Glomerular visceral epithelial cell (primary cell): ENCODE results near the gene LRRC49.
"Not testable (repeated sequence)": the region's sequence is repeated elsewhere in the genome, so short reads cannot be mapped to it uniquely, and the experiment has no call there.

Experiments used
- DNase-seq: peaks from one replicate; pipeline ENCODE4 v3.0.0-alpha.2; 2016; ENCODE audit errors: extremely low spot score

The LRRC49 gene

DNA sequence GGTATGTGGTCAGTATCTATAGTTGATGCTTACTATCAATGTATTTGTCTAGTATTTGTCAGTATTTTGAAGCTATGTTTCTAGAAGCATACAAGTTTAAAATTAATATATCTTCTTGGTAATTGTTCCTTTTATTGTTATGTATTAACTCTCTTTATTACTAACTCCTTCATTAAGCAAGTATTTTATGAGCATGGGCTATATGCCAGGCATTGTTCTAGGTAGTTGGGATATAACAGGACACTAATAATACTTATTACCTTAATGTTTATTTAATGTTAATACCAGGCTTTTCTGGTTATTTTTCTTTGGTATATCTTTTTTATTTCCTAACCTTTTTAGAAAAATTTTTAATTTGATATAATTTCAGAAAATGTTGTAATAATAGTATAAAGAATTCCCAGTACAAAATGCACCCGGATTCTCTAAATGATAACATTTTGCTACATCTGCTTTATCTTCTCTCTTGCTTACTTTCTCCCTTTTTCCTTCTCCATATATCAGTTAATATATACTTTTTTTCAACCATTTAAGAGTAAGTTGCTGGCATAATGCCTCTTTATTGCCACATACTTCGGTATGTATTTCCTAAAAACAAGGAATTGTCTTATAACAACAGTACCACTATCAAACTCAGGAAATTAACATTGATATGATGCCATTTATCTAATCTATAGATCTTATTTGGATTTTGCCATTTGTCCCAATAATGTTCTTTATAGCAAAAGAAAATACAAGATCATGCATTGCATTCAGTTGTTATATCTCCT lies 30.9 kb downstream of the LRRC49 start:
- DNase-seq: no peak

DNA sequence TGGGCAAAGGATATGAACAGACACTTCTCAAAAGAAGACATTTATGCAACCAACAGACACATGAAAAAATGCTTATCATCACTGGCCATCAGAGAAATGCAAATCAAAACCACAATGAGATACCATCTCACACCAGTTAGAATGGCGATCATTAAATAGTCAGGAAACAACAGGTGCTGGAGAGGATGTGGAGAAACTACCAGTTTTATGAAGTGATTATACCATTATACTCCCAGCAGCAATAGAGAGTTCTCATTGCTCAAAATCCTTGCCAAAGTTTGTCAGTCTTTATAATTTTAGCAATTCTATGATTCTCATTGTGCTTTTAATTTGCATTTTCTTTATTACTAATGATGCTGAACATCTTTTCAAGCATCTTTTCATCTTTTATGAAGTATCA lies 34.3 kb downstream of the LRRC49 start:
- DNase-seq: not testable (repeated sequence)

DNA sequence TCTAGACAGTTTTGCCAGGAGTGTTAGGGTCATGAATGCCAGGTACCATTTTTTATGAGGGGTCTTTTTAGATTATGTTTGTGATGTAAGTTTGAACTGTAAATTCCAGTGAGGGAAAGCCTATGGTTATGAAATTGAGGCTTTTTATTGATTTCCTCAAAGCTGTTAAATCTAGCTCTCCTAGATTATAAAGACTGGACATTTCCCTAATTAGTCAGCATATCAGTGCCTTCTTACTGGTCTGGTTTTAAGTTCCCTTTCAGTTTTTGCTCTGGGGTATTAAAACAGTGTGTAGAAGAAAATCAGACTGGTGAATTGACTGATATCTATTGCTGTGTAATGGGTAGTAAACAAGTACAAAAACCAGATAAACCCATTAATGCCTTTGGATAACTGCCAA lies 39.2 kb downstream of the LRRC49 start:
- DNase-seq: no peak

DNA sequence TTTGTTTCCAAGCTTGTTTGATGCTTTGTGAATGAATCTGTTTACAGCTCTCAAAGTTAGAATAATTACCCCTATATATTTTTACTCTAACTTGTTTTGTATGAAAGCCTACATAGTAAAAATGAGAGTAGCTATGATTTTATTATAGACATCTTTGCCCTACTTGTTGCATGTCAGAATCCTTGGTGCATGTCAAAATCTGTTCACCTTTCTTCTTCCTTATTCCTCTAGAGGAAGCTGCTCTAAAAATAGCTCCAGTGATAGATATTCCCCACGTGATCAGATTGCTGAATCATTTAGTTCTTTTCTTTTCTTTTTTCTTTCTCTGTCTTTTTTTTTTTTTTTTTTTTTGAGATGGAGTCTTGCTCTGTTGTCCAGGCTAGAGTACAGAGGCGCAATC lies 39.8 kb downstream of the LRRC49 start:
- no peak for DNase-seq

DNA sequence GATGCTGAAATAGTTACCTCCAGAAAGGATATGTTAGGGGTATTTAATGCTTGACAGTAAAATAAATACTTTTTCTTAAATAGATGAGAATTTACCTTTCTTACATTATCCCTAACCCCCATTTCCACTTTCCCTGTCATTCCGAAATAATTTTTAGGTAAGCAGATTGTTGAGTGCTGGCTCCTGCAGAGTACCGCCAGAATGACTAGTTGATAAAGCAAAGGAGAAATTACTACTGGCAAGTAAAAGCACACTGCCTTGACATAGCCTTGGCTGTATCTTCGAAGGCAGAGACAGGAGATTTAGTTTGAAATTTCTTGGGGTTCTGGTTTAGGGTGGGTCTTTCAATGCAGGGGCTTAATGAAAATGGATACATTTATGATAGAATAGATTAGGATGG lies 40.8 kb downstream of the LRRC49 start:
- DNase-seq: no peak

DNA sequence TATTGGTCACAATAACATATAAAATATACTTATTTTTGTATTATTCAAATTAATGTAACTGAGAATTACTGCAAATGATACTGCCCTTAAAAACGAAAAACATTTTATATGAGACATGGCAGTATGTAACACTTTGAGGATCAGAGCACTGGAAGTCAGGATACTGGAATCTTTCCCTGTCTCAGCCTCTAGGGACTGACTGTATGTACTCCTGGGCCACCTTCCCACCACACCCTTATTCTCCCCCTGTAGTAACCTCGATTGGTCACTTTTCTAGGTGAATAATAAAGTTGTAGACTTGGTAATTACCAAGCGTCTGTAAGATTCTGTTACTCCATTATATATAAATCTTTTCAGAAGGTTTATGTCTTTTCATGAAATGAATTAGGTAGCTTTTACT lies 43.0 kb downstream of the LRRC49 start:
- no peak for DNase-seq

DNA sequence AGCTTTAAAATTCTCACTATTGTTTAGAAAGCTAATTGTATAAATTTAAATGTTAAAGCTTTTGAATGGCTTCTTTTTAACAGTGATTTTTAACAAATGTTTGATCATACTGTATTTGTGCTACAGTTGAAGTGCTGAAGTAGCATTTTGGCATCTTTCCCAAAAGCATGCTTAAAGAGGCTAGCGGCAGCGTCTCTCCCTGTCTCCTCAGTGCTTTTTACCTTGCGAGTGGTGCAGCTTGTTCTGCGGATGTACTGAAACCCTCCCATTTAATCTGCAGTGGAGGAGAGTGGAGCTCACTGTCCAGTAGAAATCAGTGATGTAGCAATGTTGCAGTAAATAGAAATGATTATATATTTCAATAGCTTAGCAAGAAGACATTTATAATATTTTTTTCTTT lies 43.7 kb downstream of the LRRC49 start:
- no peak for DNase-seq

DNA sequence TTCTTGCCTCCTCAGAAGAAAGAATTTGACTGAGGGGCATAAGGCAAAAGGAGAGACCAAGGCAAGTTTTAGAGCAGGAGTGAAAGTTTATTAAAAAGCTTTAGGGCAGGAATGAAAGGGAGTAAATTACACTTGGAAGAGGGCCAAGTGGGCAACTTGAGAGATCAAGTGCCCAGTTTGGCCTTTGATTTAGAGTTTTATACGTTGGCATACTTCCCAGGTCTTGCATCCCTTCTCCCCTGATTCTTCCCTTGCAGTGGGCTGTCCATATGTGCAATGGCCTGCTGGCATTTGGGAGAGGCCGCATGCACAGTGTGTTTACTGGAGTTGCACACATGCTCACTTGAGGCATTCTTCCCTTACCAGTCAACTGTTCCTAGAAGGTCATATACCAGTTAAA lies 50.7 kb downstream of the LRRC49 start:
- not testable (repeated sequence) for DNase-seq

DNA sequence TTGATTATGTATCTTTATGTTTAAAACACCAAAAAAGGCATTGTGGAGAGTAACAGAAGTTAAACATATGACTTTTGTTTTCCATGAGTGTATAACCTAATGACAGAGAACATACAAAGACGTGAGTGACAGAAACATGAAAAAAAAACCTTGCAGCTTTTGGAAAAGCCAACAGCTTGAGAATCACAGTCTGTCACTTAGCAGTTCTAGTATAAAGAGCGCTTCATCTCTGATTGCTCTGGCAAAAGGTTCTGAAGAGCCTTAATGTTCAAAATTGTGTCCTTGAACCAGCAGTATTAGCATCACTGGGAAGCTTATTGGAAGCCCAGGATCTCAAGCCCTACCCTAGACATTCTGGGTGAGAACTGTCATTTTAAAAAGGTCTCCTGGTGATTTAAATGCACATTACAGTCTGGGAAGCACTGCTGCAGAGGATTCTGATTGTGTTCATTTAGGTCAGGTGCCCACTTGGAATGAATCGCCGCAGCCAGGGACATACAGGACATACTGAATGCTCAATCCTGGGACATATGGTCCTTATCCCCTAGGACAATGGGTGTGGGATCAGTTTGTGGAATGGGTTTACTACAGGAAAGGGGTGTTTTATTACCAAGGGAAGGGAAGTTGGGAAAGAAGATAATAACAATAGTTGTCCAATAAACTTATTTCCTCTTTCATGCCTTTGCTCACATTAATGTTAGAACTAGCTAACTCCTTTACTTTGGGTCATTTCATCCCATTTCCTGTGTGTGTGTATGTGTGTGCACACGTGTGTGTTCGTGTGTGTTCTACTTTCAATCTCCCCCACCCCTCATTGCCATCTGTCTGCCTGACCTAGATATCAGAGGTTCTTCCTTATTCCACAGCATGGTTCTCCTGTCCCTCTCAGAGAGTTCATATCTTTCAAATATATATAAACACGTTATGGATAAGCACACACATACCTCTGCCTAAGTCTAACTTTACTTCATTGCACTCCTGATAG lies 55.0 kb downstream of the LRRC49 start:
- DNase-seq: no peak

DNA sequence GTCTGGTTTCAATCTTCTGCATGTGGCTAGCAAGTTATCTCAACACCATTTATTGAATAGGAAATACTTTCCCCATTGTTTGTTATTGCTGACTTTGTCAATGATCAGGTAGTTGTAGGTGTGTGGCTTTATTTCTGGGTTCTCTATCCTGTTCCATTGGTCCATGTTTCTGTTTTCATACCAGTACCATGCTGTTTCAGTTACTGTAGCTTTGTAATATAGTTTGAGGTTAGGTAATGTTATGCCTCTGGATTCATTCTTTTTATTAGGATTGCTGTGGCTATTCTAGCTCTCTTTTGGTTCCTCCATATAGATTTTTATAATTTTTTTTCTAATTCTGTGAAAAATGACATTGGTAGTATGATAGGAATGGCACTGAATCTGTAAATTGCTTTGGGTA lies 58.3 kb downstream of the LRRC49 start:
- DNase-seq: no peak

DNA sequence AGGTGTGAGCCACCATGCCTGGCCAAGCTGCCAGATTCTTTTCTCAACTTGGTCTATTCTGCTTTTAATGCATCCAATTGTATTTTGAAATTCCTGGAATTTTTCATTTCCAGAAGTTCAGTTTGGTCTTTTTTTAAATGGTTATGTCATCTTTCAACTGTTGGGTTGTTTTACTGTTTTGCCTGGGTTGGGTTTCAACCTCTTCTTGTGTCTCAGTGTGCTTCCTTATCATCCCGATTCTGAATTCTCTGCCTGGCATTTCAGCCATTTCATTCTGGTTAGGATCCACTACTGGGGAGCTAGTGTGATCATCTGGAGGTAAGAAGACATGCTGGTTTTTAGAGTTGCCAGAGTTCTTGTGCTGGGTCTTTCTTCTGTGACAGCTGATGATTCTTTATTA lies 61.5 kb downstream of the LRRC49 start:
- no peak for DNase-seq

DNA sequence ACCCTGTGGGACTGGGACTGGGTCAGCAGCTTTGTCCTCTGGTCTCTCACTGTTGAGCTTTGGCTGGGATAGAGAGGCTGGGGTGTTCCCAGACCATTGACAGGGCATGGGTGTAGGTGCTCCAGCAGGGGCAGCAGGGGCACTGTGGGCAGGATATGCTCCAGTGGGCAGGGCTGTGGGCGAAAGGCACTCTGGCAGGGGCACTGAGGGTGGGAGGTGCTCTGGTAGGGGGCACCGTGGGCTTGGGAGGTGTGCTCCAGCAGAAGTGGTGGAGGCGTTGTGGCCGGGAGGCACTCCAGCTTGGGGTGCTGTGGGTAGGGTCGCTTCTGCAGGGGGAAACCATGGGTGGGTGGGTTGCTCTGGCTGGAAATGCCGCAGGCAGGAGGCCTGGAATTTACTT lies 62.1 kb downstream of the LRRC49 start:
- no peak for DNase-seq

DNA sequence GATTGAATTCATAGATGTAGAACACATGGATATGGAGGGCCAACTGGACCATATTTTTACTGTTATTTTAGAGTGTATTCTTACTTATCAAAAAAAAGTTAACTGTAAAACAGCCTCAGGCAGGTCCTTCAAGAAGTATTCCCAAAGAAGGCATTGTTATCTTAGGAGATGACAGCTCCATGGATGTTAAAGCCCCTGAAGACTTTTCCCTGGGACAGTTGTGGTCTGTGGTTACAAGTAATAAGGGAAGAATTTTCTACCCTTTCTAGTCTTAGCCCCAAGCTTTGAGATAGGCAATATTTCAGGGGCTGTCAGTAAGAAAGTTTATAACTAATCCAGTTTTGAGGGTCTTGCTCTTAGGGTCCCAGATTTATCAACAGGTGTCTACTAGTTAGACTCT lies 62.5 kb downstream of the LRRC49 start:
- DNase-seq: peak; percentile 67

DNA sequence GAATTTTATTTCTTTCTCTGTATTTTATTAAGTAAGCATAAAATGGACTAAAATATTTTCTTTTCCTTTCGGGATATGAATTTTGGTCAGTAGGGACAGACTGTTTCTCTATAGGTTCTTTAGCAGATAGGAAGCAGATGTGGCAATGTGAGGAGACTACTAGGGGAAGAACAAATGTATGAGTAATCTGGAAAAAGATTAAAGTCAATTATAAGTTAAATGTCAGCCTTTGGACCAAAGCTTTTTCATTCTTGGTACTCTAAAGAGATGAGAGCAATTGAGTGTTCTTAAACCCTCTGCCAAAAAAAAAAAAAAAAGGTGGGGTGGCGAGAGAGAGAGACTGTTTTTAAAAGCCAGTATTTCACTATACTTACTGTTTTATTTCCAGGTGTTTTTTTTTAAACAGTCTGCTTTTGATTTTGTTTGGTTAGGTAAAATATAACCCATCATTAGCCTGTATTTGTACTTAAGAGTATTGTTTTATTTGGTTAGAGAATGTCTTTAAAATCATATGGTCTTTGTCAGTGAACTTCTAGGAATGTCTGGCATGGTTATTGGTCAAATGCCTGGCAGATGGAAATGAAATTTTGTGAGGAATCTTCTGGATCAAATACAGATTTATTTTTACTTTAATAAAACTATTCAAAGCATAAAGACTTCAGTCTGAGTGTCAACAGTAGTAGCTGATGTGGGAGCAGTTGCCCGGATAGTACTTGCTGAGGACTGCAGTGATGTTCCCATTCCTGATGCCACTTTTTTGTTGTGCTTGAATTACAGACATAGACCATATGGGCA lies 63.8 kb downstream of the LRRC49 start:
- no peak for DNase-seq

DNA sequence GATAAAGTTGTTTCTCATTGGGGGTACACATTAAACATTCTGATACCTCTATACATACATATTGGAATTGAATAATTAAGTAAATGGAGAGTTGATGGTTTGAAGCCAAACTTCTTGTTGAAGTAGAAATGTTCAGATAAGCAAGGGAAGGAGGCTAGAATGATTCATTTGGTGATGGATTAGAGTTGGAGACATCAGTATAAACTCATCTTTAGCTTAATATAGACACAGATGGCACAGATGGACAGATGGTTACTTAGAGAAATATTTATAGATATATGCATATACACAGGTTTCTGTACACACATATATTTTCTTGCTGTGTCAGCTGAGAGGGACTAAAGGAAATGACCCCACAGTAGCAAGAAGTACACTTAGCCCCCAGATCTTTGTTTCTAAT lies 69.5 kb downstream of the LRRC49 start:
- no peak for DNase-seq

DNA sequence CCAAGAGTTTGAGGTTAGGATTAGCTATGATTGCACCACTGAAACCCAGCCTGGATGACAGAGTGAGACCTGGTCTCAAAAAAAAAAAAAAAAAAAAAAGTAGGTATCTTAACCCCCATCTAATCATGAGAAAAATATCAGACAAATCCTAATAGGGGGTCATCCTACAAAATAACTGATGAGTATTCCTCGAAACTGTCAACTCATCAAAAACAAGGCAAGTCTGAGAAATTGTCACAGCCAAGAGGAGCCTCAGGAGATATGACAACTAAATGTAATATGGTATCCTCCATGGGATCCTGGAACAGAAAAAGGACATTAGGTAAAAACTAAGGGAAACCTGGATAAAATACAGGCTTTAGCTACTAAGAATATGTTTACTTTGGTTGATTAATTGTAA lies 70.6 kb downstream of the LRRC49 start:
- DNase-seq: no peak

DNA sequence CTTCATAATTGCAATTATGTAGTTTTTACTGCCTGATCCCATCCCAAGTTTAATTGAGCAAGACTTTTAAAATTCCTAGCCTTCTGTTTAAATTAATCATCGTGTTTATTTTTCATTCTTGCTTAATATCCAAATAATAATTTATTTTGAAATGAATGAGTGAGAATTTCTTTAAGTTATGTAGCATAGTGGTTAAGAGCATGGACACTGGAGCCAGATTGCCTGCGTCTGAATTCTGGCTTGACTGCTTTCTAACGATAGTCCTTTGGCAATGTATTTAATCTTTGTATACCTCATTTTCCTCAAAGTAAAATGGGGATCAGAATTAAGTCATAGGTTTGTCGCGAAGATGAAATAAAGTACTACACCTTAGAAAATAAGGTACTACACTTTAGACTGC lies 71.4 kb downstream of the LRRC49 start:
- no peak for DNase-seq

DNA sequence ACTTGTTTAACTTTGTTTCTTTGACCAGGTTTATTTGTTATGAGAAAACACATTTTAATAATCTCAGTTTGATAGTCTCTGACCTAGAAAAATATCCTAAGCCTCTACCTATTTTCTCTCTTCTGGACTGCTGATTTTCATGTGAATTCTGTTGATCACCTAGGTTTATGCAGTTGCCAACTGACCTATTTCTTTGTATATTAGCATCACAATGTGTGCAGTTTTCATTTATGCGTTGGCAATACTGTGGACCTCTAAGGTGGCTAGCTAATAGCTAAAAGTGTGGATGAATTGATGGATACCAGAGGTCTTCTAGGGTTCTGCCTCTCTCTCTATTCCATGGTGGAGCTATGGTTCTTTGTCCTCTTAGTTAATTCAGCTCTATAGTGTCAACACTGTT lies 72.1 kb downstream of the LRRC49 start:
- no peak for DNase-seq

DNA sequence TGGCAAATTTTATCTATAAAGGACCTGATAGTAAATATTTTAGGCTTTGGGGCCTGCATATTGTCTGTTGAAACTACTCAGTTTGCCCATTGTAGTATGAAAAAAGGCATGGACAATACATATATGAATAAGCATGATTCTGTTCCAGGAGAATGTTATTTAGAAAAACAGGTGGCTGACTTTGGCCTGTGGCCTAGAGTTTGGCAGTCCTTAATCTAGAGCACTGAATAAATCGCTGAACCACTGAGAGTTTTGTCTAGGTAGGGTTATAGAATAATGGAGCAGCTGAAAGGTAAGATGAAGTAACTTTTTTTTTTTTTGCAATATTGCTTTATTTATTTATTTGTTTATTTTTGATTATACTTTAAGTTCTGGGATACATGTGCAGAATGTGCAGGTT lies 75.0 kb downstream of the LRRC49 start:
- no peak for DNase-seq

DNA sequence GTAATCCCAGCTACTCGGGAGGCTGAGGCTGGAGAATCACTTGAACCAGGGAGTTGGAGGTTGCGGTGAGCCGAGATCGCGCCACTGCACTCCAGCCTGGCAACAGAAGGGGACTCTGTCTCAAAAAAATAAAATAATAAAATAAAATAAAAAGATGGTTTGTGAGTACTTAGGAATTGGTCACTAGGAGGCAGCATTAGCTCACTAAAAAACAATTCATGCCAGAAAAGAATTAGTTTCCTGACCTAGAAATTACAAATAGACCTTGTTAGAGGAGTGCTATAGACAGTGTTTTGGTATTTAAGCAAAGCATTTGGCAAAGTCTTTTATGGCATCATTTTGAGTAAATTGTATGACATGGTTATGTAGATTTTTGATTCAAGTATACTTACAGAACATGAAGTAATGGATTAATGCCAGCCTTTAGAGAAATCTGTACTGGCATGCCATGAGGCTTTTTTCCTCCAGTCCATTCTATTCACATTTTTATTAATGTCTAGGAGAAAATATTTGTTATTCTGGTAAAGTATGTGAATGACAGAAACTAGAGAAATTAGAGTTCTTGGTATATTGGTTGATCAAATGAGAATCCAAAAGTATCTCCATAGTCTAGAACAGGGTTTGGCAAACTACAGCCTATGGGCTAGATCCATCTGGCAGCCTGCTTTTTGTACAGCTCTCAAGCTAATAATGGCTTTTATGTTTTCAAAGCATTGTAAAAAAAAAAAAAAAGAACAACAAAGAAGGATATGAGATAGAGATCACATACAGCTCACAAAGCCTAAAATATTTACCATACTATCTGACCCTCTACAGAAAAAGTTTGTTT lies 81.6 kb downstream of the LRRC49 start:
- peak; percentile 13 for DNase-seq

DNA sequence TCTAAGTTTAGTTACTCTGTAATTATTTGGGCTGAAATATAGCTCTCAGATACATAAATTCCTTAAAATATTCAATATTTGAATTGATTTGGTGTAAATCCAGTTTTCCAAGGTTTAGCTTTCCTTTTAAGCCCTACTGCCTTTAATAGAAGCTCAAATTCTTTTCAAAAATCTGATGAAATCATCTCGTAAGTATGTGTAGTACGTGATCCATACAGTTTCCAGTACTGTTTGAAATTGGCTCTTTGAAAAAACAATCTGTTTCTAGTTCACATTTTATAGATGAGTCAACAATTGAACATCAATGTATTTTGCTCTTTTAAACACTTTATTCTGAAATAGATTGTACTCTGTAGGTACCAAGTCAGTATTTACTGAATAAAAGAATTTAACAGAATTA lies 84.2 kb downstream of the LRRC49 start:
- no peak for DNase-seq
